ENCODE measurements around the gene TARM1. TPM values are rescaled to one million over a fixed set of nuclear protein-coding genes. Genes with fewer than 3 reads are reported as not detected.

TARM1 gene
- not detected in 2 replicates for polyA plus RNA-seq
- not detected in 2 replicates for polyA minus RNA-seq

- no peaks in the 10 kb centered on the region for H3F3A ChIP-seq (ENCODE audit: insufficient read depth, low read length, poor library complexity, severe bottlenecking)
- H3K27ac ChIP-seq (ENCODE audit: low read length), result no peak within 1 kb of the TSS
- H3K9me3 ChIP-seq (ENCODE audit: low read length), result no peaks in the 10 kb centered on the region
- H4K20me1 ChIP-seq (ENCODE audit: insufficient read depth), result no peaks in the 10 kb centered on the region
- H2AFZ ChIP-seq (ENCODE audit: low read depth, low read length), result no peak within 1 kb of the TSS
- no peaks in the 10 kb centered on the region for H3K79me2 ChIP-seq (replicated peaks; ENCODE audit: insufficient read depth, low read length)
- H3K9me2 ChIP-seq (ENCODE audit: insufficient read depth, low read length), result no peaks in the 10 kb centered on the region
- H3K36me3 ChIP-seq (ENCODE audit: insufficient read depth, low read length), result no peaks in the 10 kb centered on the region
- no peak within 1 kb of the TSS for H3K4me2 ChIP-seq (ENCODE audit: low read length)
- H3K27me3 ChIP-seq (ENCODE audit: insufficient read depth, low read depth, low read length), result no peaks in the 10 kb centered on the region
- H3K9ac ChIP-seq (ENCODE audit: low read length), result no peak within 1 kb of the TSS
- H3K4me3 ChIP-seq (ENCODE audit: low read length), result no peak within 1 kb of the TSS
- TF ChIP-seq CTCF (IDR thresholded peaks at IDR 0.05; ENCODE audit: poor library complexity, severe bottlenecking) (no peak), MXI1 (conservative IDR thresholded peaks at IDR 0.05; ENCODE audit: poor library complexity, severe bottlenecking) (no peak), REST (IDR thresholded peaks at IDR 0.05; ENCODE audit: borderline replicate concordance) (no peak), SMC3 (conservative IDR thresholded peaks at IDR 0.05; ENCODE audit: poor library complexity) (no peak), RAD21 (conservative IDR thresholded peaks at IDR 0.05) (no peak), POLR2AphosphoS5 (IDR thresholded peaks at IDR 0.05) (no peak), EZH2 (IDR thresholded peaks at IDR 0.05; ENCODE audit: borderline replicate concordance, insufficient read depth, low read length, poor library complexity, severe bottlenecking) (no peak), TAF1 (IDR thresholded peaks at IDR 0.05; ENCODE audit: low read depth) (no peak), EP300 (conservative IDR thresholded peaks at IDR 0.05; ENCODE audit: poor library complexity, severe bottlenecking) (no peak)
Measured at GRCh38 chr19:54081032-54081431, at the start of gene TARM1. TARM1 (minus strand) TSS chr19:54081365; CDS start chr19:54081340, 25 bp downstream.

GRCh38 chr19:54129617-54129996 lies 48.4 kb upstream of the TARM1 start:
- no peaks in the 10 kb centered on the region for H3K9me2 ChIP-seq (ENCODE audit: insufficient read depth, low read length)
- H3K79me2 ChIP-seq (replicated peaks; ENCODE audit: insufficient read depth, low read length), result no peaks in the 10 kb centered on the region
- no peak overlapping the region for H3K9ac ChIP-seq (ENCODE audit: low read length)
- no peak for TF ChIP-seq POLR2AphosphoS5 (IDR thresholded peaks at IDR 0.05)
- TF ChIP-seq EZH2 (IDR thresholded peaks at IDR 0.05; ENCODE audit: borderline replicate concordance, insufficient read depth, low read length, poor library complexity, severe bottlenecking), result no peak
- TF ChIP-seq CTCF (IDR thresholded peaks at IDR 0.05; ENCODE audit: poor library complexity, severe bottlenecking), result no peak
- no peak for TF ChIP-seq RAD21 (conservative IDR thresholded peaks at IDR 0.05)
- no peak for TF ChIP-seq EP300 (conservative IDR thresholded peaks at IDR 0.05; ENCODE audit: poor library complexity, severe bottlenecking)
- no peak for TF ChIP-seq TAF1 (IDR thresholded peaks at IDR 0.05; ENCODE audit: low read depth)
- no peak for TF ChIP-seq SMC3 (conservative IDR thresholded peaks at IDR 0.05; ENCODE audit: poor library complexity)
- no peak for TF ChIP-seq REST (IDR thresholded peaks at IDR 0.05; ENCODE audit: borderline replicate concordance)
- TF ChIP-seq MXI1 (conservative IDR thresholded peaks at IDR 0.05; ENCODE audit: poor library complexity, severe bottlenecking), result no peak
- H3K4me2 ChIP-seq (ENCODE audit: low read length), result no peak overlapping the region
- no peaks in the 10 kb centered on the region for H3K27me3 ChIP-seq (ENCODE audit: insufficient read depth, low read depth, low read length)
- no peak overlapping the region for H3K27ac ChIP-seq (ENCODE audit: low read length)
- no peaks in the 10 kb centered on the region for H3K9me3 ChIP-seq (ENCODE audit: low read length)
- H2AFZ ChIP-seq (ENCODE audit: low read depth, low read length), result no peak overlapping the region
- no peaks in the 10 kb centered on the region for H3F3A ChIP-seq (ENCODE audit: insufficient read depth, low read length, poor library complexity, severe bottlenecking)
- no peak overlapping the region for H3K4me3 ChIP-seq (ENCODE audit: low read length)
- H4K20me1 ChIP-seq (ENCODE audit: insufficient read depth), result no peaks in the 10 kb centered on the region
- H3K36me3 ChIP-seq (ENCODE audit: insufficient read depth, low read length), result no peaks in the 10 kb centered on the region
